GM23338 (cell line): ENCODE results near the gene CUX1. TPM values are rescaled to one million over a fixed set of nuclear protein-coding genes. Genes with fewer than 3 reads are reported as not detected.

Experiments used
- ATAC-seq: fragments of 200-7000 bp; cut with Tn5 transposase; 3 replicates; pipeline ENCODE4 v1.9.1; 2020
- DNase-seq: peaks from one replicate; pipeline ENCODE4 v3.0.0-alpha.2; 2015; ENCODE audit warnings: low spot score
- H2AFZ ChIP-seq: fragments of 200-600 bp; sonication (generic); 2 replicates; pipeline ENCODE4 v1.8.0; 2016; ENCODE audit warnings: antibody characterized with exemption, mild to moderate bottlenecking, moderate library complexity
- H3F3A ChIP-seq: fragments of 200-600 bp; sonication (generic); replicated peaks from 2 replicates; pipeline ENCODE4 v1.8.0; 2017; ENCODE audit warnings: antibody characterized with exemption, mixed run types, low read depth
- H3K27ac ChIP-seq: fragments of 200-600 bp; sonication (generic); 2 replicates; pipeline ENCODE4 v1.6.1; 2016; ENCODE audit warnings: low read depth
- H3K27me3 ChIP-seq: fragments of 200-600 bp; sonication (generic); 2 replicates; pipeline ENCODE4 v1.8.0; 2016; ENCODE audit warnings: mild to moderate bottlenecking, mixed run types, moderate library complexity; ENCODE audit not compliant: insufficient read depth
- H3K36me3 ChIP-seq: fragments of 200-600 bp; sonication (generic); 2 replicates; pipeline ENCODE4 v1.8.0; 2016; ENCODE audit warnings: mild to moderate bottlenecking; ENCODE audit not compliant: insufficient read depth
- H3K4me1 ChIP-seq: fragments of 200-600 bp; sonication (generic); 2 replicates; pipeline ENCODE4 v1.8.0; 2016; ENCODE audit warnings: mild to moderate bottlenecking, moderate library complexity; ENCODE audit not compliant: insufficient read depth
- H3K4me2 ChIP-seq: fragments of 200-600 bp; sonication (generic); 2 replicates; pipeline ENCODE4 v1.7.1; 2017; ENCODE audit warnings: mixed run types
- H3K4me3 ChIP-seq: fragments of 200-600 bp; sonication (generic); 2 replicates; pipeline ENCODE4 v1.6.1; 2016; ENCODE audit warnings: mixed run types
- H3K79me2 ChIP-seq: fragments of 200-600 bp; sonication (generic); replicated peaks from 2 replicates; pipeline ENCODE4 v1.8.0; 2017; ENCODE audit warnings: mild to moderate bottlenecking; ENCODE audit not compliant: insufficient read depth
- H3K9me2 ChIP-seq: fragments of 200-600 bp; sonication (generic); 2 replicates; pipeline ENCODE4 v1.8.0; 2017; ENCODE audit not compliant: insufficient read depth
- H4K20me1 ChIP-seq: fragments of 200-600 bp; sonication (generic); replicated peaks from 2 replicates; pipeline ENCODE4 v1.8.0; 2017; ENCODE audit warnings: mild to moderate bottlenecking; ENCODE audit not compliant: insufficient read depth
- H3K27ac Mint-ChIP-seq: 2 replicates; pipeline ENCODE4 v1.8.0; 2020; ENCODE audit warnings: inconsistent platforms, mild to moderate bottlenecking, moderate library complexity, mixed read lengths
- H3K27me3 Mint-ChIP-seq: 3 replicates; pipeline ENCODE4 v1.8.0; 2022; ENCODE audit warnings: low read depth, mild to moderate bottlenecking, moderate library complexity, mixed read lengths, inconsistent platforms; ENCODE audit not compliant: insufficient read depth, poor library complexity
- H3K36me3 Mint-ChIP-seq: 3 replicates; pipeline ENCODE4 v1.8.0; 2021; ENCODE audit warnings: low read depth, mild to moderate bottlenecking, inconsistent platforms, moderate library complexity, mixed read lengths
- H3K4me1 Mint-ChIP-seq: 3 replicates; pipeline ENCODE4 v1.8.0; 2020; ENCODE audit warnings: mild to moderate bottlenecking, inconsistent platforms, mixed read lengths
- H3K4me3 Mint-ChIP-seq: 3 replicates; pipeline ENCODE4 v1.8.0; 2021; ENCODE audit warnings: moderate library complexity, mild to moderate bottlenecking, inconsistent platforms, mixed read lengths
- H3K9me3 Mint-ChIP-seq: 3 replicates; pipeline ENCODE4 v1.8.0; 2020; ENCODE audit warnings: moderate library complexity, mild to moderate bottlenecking, inconsistent platforms, mixed read lengths
- CREB1 ChIP-seq: fragments of 250-450 bp; sonication (Bioruptor Pico); IDR thresholded peaks from 2 replicates; pipeline ENCODE4 v1.5.0; 2020; ENCODE audit warnings: low read depth, mild to moderate bottlenecking, moderate library complexity
- ETS1 ChIP-seq: IDR thresholded peaks from 2 replicates; pipeline ENCODE4 v1.6.1; 2016; ENCODE audit warnings: antibody characterized with exemption
- EZH2 ChIP-seq: fragments of 200-600 bp; sonication (generic); IDR thresholded peaks from one replicate; pipeline ENCODE4 v1.8.0; 2017; ENCODE audit warnings: antibody characterized with exemption, mild to moderate bottlenecking, low read depth; ENCODE audit not compliant: unreplicated experiment
- EZH2phosphoT487 ChIP-seq: fragments of 200-600 bp; sonication (generic); IDR thresholded peaks from one replicate; pipeline ENCODE4 v1.8.1; 2018; ENCODE audit warnings: antibody characterized with exemption; ENCODE audit not compliant: unreplicated experiment
- NANOG ChIP-seq: IDR thresholded peaks from 2 replicates; pipeline ENCODE4 v1.6.1; 2016; ENCODE audit warnings: antibody characterized with exemption, borderline replicate concordance
- POLR2AphosphoS5 ChIP-seq: IDR thresholded peaks from 2 replicates; pipeline ENCODE4 v1.6.1; 2016; ENCODE audit warnings: antibody characterized with exemption, low read depth
- STAT1 ChIP-seq: IDR thresholded peaks from one replicate; pipeline ENCODE4 v1.6.1; 2016; ENCODE audit warnings: antibody characterized with exemption; ENCODE audit not compliant: unreplicated experiment
- ZNF114 ChIP-seq: fragments of 250-450 bp; sonication (Bioruptor Pico); IDR thresholded peaks from 2 replicates; pipeline ENCODE4 v1.5.0; 2020; ENCODE audit warnings: mild to moderate bottlenecking, moderate library complexity
- ZNF331 ChIP-seq: fragments of 250-450 bp; sonication (Bioruptor Pico); IDR thresholded peaks from 2 replicates; pipeline ENCODE4 v1.5.0; 2020; ENCODE audit warnings: low read depth, mild to moderate bottlenecking, moderate library complexity
- polyA plus RNA-seq: library from polyadenylated mRNA; unstranded; fragments of >200 nt; fragmentation: Nextera tagmentation; extraction: Ambion mirVana; gene quantifications from 2 replicates; pipeline ENCODE4 v1.2.1, GENCODE V29; 2016
- total RNA-seq: library from RNA; depleted of rRNA; stranded (reverse); fragments of >200 nt; shearing (Covaris generic); gene quantifications from 2 replicates; pipeline ENCODE4 v1.2.3, GENCODE V29; 2014
- TF ChIP-seq, protein P1 (sequence below): IDR thresholded peaks from one replicate; pipeline ENCODE4 v1.6.1; 2018; ENCODE audit warnings: antibody characterized with exemption; ENCODE audit not compliant: unreplicated experiment
- TF ChIP-seq, protein P2 (sequence below): fragments of 250-450 bp; sonication (Bioruptor Pico); IDR thresholded peaks from 2 replicates; pipeline ENCODE4 v1.5.0; 2020; ENCODE audit warnings: mild to moderate bottlenecking, moderate library complexity

CUX1 gene
- total and polyA plus RNA-seq, 2 experiments from 2014 or later: 49.9 to 64.0 TPM

DNA sequence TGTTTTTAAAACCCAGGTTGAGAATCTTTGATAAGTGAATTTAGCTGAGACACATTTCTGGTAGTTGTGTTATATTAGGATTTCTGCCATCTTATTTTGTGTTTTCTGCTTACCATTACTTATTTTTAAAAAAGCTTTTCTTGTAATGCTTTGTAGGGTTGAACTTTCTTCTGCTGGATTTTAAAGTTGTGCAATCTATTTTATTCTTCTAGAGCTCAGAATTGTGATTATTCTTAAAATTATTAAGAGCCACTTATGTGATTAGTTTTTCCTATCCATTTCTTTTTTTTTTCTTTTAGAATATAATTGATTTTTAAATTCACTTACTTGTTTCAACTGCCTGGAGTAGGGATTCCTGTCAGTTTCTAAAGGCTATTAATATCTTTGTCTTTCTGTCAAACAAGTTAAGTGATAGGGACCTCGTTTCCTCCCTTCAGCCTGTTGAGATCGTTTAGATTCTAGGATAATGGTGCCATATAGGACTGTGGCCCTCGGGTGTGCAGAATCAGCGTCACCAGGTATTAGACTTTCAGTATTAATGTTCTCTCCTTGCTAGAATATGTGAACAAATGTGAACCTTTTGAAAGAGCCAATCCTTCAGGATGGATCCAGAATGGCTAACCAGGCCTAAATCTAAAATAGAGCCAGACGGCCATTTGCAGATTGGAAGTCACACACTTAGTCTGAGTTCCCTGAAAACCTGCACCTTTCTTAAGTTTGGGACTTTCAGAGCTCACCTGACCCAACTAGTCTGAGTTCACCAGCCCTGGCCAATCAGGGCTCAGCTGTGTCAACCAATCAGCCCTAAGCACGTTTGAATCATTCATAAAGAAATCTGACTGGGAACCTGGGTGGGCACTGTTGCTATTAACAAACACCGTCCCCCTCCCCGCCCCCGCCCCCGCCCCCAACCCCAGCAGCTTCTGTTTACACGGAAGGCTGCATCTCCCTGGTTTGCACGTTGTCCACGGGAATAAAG is 26.2 kb downstream of the CUX1 start (continued):
- TF ChIP-seq STAT1: no peak
- TF ChIP-seq, protein P1, sequence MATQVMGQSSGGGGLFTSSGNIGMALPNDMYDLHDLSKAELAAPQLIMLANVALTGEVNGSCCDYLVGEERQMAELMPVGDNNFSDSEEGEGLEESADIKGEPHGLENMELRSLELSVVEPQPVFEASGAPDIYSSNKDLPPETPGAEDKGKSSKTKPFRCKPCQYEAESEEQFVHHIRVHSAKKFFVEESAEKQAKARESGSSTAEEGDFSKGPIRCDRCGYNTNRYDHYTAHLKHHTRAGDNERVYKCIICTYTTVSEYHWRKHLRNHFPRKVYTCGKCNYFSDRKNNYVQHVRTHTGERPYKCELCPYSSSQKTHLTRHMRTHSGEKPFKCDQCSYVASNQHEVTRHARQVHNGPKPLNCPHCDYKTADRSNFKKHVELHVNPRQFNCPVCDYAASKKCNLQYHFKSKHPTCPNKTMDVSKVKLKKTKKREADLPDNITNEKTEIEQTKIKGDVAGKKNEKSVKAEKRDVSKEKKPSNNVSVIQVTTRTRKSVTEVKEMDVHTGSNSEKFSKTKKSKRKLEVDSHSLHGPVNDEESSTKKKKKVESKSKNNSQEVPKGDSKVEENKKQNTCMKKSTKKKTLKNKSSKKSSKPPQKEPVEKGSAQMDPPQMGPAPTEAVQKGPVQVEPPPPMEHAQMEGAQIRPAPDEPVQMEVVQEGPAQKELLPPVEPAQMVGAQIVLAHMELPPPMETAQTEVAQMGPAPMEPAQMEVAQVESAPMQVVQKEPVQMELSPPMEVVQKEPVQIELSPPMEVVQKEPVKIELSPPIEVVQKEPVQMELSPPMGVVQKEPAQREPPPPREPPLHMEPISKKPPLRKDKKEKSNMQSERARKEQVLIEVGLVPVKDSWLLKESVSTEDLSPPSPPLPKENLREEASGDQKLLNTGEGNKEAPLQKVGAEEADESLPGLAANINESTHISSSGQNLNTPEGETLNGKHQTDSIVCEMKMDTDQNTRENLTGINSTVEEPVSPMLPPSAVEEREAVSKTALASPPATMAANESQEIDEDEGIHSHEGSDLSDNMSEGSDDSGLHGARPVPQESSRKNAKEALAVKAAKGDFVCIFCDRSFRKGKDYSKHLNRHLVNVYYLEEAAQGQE: no peak
- TF ChIP-seq NANOG: no peak

- Histone ChIP-seq H3K4me1 (peaks cover 23% of the 10 kb centered on the region), H3K9me2 (no peaks in the 10 kb centered on the region), H3K4me2 (no peak overlapping the region), H2AFZ (no peak overlapping the region), H4K20me1 (peaks cover 57% of the 10 kb centered on the region), H3K4me3 (no peak overlapping the region), H3K27me3 (no peaks in the 10 kb centered on the region), H3K36me3 (no peaks in the 10 kb centered on the region), H3K79me2 (peaks cover 98% of the 10 kb centered on the region), H3K27ac (no peak overlapping the region), H3F3A (no peaks in the 10 kb centered on the region)
- H3K4me3 Mint-ChIP-seq: no peak overlapping the region
- H3K27me3 Mint-ChIP-seq: peaks cover 11% of the 10 kb centered on the region
- peaks cover 31% of the 10 kb centered on the region for H3K9me3 Mint-ChIP-seq
- no peak overlapping the region for H3K27ac Mint-ChIP-seq
- no peak for DNase-seq
- H3K4me1 Mint-ChIP-seq: peaks cover 23% of the 10 kb centered on the region
- ATAC-seq: no peak
- peaks cover 33% of the 10 kb centered on the region for H3K36me3 Mint-ChIP-seq
- TF ChIP-seq ZNF331: no peak
- no peak for TF ChIP-seq POLR2AphosphoS5
- TF ChIP-seq NANOG: no peak
- no peak for TF ChIP-seq EZH2
- no peak for TF ChIP-seq CREB1 (CRISPR knock-in tag)
- TF ChIP-seq EZH2phosphoT487: no peak
- TF ChIP-seq ETS1: no peak
- TF ChIP-seq, protein P2, sequence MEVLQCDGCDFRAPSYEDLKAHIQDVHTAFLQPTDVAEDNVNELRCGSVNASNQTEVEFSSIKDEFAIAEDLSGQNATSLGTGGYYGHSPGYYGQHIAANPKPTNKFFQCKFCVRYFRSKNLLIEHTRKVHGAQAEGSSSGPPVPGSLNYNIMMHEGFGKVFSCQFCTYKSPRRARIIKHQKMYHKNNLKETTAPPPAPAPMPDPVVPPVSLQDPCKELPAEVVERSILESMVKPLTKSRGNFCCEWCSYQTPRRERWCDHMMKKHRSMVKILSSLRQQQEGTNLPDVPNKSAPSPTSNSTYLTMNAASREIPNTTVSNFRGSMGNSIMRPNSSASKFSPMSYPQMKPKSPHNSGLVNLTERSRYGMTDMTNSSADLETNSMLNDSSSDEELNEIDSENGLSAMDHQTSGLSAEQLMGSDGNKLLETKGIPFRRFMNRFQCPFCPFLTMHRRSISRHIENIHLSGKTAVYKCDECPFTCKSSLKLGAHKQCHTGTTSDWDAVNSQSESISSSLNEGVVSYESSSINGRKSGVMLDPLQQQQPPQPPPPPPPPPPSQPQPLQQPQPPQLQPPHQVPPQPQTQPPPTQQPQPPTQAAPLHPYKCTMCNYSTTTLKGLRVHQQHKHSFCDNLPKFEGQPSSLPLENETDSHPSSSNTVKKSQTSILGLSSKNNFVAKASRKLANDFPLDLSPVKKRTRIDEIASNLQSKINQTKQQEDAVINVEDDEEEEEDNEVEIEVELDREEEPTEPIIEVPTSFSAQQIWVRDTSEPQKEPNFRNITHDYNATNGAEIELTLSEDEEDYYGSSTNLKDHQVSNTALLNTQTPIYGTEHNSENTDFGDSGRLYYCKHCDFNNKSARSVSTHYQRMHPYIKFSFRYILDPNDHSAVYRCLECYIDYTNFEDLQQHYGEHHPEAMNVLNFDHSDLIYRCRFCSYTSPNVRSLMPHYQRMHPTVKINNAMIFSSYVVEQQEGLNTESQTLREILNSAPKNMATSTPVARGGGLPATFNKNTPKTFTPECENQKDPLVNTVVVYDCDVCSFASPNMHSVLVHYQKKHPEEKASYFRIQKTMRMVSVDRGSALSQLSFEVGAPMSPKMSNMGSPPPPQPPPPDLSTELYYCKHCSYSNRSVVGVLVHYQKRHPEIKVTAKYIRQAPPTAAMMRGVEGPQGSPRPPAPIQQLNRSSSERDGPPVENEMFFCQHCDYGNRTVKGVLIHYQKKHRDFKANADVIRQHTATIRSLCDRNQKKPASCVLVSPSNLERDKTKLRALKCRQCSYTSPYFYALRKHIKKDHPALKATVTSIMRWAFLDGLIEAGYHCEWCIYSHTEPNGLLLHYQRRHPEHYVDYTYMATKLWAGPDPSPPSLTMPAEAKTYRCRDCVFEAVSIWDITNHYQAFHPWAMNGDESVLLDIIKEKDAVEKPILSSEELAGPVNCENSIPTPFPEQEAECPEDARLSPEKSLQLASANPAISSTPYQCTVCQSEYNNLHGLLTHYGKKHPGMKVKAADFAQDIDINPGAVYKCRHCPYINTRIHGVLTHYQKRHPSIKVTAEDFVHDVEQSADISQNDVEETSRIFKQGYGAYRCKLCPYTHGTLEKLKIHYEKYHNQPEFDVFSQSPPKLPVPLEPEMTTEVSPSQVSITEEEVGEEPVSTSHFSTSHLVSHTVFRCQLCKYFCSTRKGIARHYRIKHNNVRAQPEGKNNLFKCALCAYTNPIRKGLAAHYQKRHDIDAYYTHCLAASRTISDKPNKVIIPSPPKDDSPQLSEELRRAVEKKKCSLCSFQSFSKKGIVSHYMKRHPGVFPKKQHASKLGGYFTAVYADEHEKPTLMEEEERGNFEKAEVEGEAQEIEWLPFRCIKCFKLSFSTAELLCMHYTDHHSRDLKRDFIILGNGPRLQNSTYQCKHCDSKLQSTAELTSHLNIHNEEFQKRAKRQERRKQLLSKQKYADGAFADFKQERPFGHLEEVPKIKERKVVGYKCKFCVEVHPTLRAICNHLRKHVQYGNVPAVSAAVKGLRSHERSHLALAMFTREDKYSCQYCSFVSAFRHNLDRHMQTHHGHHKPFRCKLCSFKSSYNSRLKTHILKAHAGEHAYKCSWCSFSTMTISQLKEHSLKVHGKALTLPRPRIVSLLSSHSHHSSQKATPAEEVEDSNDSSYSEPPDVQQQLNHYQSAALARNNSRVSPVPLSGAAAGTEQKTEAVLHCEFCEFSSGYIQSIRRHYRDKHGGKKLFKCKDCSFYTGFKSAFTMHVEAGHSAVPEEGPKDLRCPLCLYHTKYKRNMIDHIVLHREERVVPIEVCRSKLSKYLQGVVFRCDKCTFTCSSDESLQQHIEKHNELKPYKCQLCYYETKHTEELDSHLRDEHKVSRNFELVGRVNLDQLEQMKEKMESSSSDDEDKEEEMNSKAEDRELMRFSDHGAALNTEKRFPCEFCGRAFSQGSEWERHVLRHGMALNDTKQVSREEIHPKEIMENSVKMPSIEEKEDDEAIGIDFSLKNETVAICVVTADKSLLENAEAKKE (CRISPR knock-in tag): no peak
- no peak for TF ChIP-seq ZNF114 (CRISPR knock-in tag)
Observed at GRCh38 chr7:101845974-101846373, 28.5 kb downstream of the CUX1 start.
